GM21529 (cell line): Measurements from ENCODE around the gene FOXP1.

Experiments used
- ATAC-seq: cut with Tn5 transposase; IDR thresholded peaks from one replicate; pipeline ENCODE4 v1.9.1; 2021; ENCODE audit not compliant: unreplicated experiment

Gene FOXP1

GRCh38 chr3:71313844-71314243 is 269.7 kb downstream of the FOXP1 start:
- ATAC-seq = no peak

- ATAC-seq = no peak
Observed at GRCh38 chr3:71312461-71312860, 271.1 kb downstream of the FOXP1 start.

- no peak for ATAC-seq
Observed at GRCh38 chr3:71311661-71312046, 271.9 kb downstream of the FOXP1 start.

GRCh38 chr3:71310980-71311660 is 272.4 kb downstream of the FOXP1 start:
- ATAC-seq = no peak

GRCh38 chr3:71310359-71310979 is 273.1 kb downstream of the FOXP1 start:
- ATAC-seq = no peak

GRCh38 chr3:71309886-71310285 is 273.6 kb downstream of the FOXP1 start:
- ATAC-seq = no peak

GRCh38 chr3:71309342-71309741 is 274.2 kb downstream of the FOXP1 start:
- no peak for ATAC-seq

- ATAC-seq = no peak
Observed at GRCh38 chr3:71308836-71309235, 274.7 kb downstream of the FOXP1 start.

GRCh38 chr3:71307991-71308697 is 275.4 kb downstream of the FOXP1 start:
- no peak for ATAC-seq

- ATAC-seq = no peak
Observed at GRCh38 chr3:71305231-71306206, 278.0 kb downstream of the FOXP1 start.

- no peak for ATAC-seq
Observed at GRCh38 chr3:71304684-71305083, 278.8 kb downstream of the FOXP1 start.

GRCh38 chr3:71304247-71304646 is 279.3 kb downstream of the FOXP1 start:
- no peak for ATAC-seq

GRCh38 chr3:71303627-71304200 is 279.8 kb downstream of the FOXP1 start:
- ATAC-seq = no peak

GRCh38 chr3:71302604-71303003 is 280.9 kb downstream of the FOXP1 start:
- no peak for ATAC-seq

GRCh38 chr3:71300951-71301393 is 282.6 kb downstream of the FOXP1 start:
- peak; percentile 88 for ATAC-seq

- ATAC-seq = no peak
Observed at GRCh38 chr3:71299160-71299559, 284.4 kb downstream of the FOXP1 start.

GRCh38 chr3:71294919-71295318 is 288.6 kb downstream of the FOXP1 start:
- ATAC-seq = no peak

GRCh38 chr3:71290301-71290700 is 293.2 kb downstream of the FOXP1 start:
- no peak for ATAC-seq

GRCh38 chr3:71288269-71288930 is 295.1 kb downstream of the FOXP1 start:
- no peak for ATAC-seq

- no peak for ATAC-seq
Observed at GRCh38 chr3:71285086-71285485, 298.4 kb downstream of the FOXP1 start.
